Left ventricle myocardium inferior (tissue), 1 donor: ENCODE data around the gene RUNX3. TPM values are rescaled to one million over a fixed set of nuclear protein-coding genes. Genes with fewer than 3 reads are reported as not detected.

Experiments
- DNase-seq: peaks from one replicate; pipeline ENCODE4 v3.0.0-alpha.2; 2020
- H3K27ac ChIP-seq: fragments of 200-600 bp; replicated peaks from 2 replicates; pipeline ENCODE4 v1.8.0; 2021
- H3K27me3 ChIP-seq: fragments of 200-600 bp; 2 replicates; pipeline ENCODE4 v1.8.0; 2021; ENCODE audit warnings: low read depth
- H3K36me3 ChIP-seq: fragments of 200-600 bp; 2 replicates; pipeline ENCODE4 v1.8.0; 2021
- H3K4me1 ChIP-seq: fragments of 200-600 bp; 2 replicates; pipeline ENCODE4 v1.8.0; 2021
- H3K4me3 ChIP-seq: fragments of 200-600 bp; 2 replicates; pipeline ENCODE4 v1.8.0; 2021; ENCODE audit warnings: mild to moderate bottlenecking, moderate library complexity
- H3K9me3 ChIP-seq: fragments of 200-600 bp; replicated peaks from 2 replicates; pipeline ENCODE4 v1.8.0; 2021
- CTCF ChIP-seq: fragments of 200-600 bp; IDR thresholded peaks from 2 replicates; pipeline ENCODE4 v1.8.0; 2021; ENCODE audit warnings: antibody characterized with exemption, mild to moderate bottlenecking, borderline replicate concordance
- intact Hi-C: fragments of 100-400 bp; cut with micrococcal nuclease; formaldehyde crosslinking; loops from one replicate; pipeline ENCODE4 v1.11.0; 2022
- total RNA-seq: library from RNA; stranded (reverse); fragmentation: NEBNext Ultra II Directional; extraction: Animal tissue kit (Norgen Biotek cat#: 25700); gene quantifications from one replicate; pipeline ENCODE4 v1.2.1, GENCODE V29; 2021
- donor health status: DM: no; HTN: yes; CAD: no; lungs with severe emphysema.

The RUNX3 gene
- total RNA-seq, 1 donor from 2014 or later = 0.52 TPM

- H3K36me3 ChIP-seq = no peaks in the 10 kb centered on the region
- DNase-seq = peak; percentile 42
- H3K27me3 ChIP-seq = peaks cover 94% of the 10 kb centered on the region
- peak overlapping the region; percentile 50 for H3K4me3 ChIP-seq
- intact Hi-C loops = no loop called here
- H3K9me3 ChIP-seq = no peaks in the 10 kb centered on the region
- H3K27ac ChIP-seq = no peak overlapping the region
- H3K4me1 ChIP-seq = peaks cover 42% of the 10 kb centered on the region
- peak; percentile 89 for TF ChIP-seq CTCF
Measured at GRCh38 chr1:24932284-24932683, 2.2 kb upstream of the RUNX3 start.

GRCh38 chr1:24931468-24932231 is 1.6 kb upstream of the RUNX3 start:
- peak overlapping the region; percentile 50 for H3K4me3 ChIP-seq
- intact Hi-C loops = no loop called here
- no peak overlapping the region for H3K27ac ChIP-seq
- peaks cover 96% of the 10 kb centered on the region for H3K27me3 ChIP-seq
- H3K36me3 ChIP-seq = no peaks in the 10 kb centered on the region
- H3K4me1 ChIP-seq = peaks cover 42% of the 10 kb centered on the region
- TF ChIP-seq CTCF = no peak
- H3K9me3 ChIP-seq = no peaks in the 10 kb centered on the region
- no peak for DNase-seq

- TF ChIP-seq CTCF = no peak
- Histone ChIP-seq H3K36me3 (no peaks in the 10 kb centered on the region), H3K4me1 (peaks cover 47% of the 10 kb centered on the region), H3K27ac (no peak overlapping the region), H3K4me3 (no peak overlapping the region), H3K9me3 (no peaks in the 10 kb centered on the region), H3K27me3 (peaks cover 99% of the 10 kb centered on the region)
- intact Hi-C loops = no loop called here
- DNase-seq = no peak
Measured at GRCh38 chr1:24931146-24931467, 1.0 kb upstream of the RUNX3 start.

GRCh38 chr1:24929398-24930259 is 447 bp downstream of the RUNX3 start:
- H3K27ac ChIP-seq = peak overlapping the region; percentile 44
- DNase-seq = no peak
- intact Hi-C loops = no loop called here

More at GRCh38 chr1:24929398-24930259, 447 bp downstream of the RUNX3 start:
- peak overlapping the region; percentile 52 for H3K4me3 ChIP-seq
- H3K4me1 ChIP-seq = peaks cover 48% of the 10 kb centered on the region
- H3K27me3 ChIP-seq = peaks cover 99% of the 10 kb centered on the region
- H3K36me3 ChIP-seq = no peaks in the 10 kb centered on the region
- TF ChIP-seq CTCF = no peak
- H3K9me3 ChIP-seq = no peaks in the 10 kb centered on the region
